ENCODE data around the gene LRFN2.

GRCh38 chr6:40490508-40490907 lies 96.7 kb downstream of the LRFN2 start:
- TF ChIP-seq CTCF (IDR thresholded peaks at IDR 0.05): no peak
- no peak for TF ChIP-seq POLR2A (IDR thresholded peaks at IDR 0.05)
- TF ChIP-seq POLR2AphosphoS5 (IDR thresholded peaks at IDR 0.05): no peak

Measured in prostate gland (tissue), 2 donors.